WTC11 (cell line): ENCODE data around the gene RYR2.

Experiments
- CBFB ChIP-seq: sonication (generic); formaldehyde crosslinking; IDR thresholded peaks from 2 replicates; pipeline ENCODE4 v1.8.1; 2022; ENCODE audit warnings: mild to moderate bottlenecking, low read depth, missing genetic modification reagents
- CTCF ChIP-seq: fragments of 200-600 bp; IDR thresholded peaks from 2 replicates; pipeline ENCODE4 v1.8.0; 2022; ENCODE audit warnings: antibody characterized with exemption
- ELF4 ChIP-seq: sonication (generic); formaldehyde crosslinking; IDR thresholded peaks from 2 replicates; pipeline ENCODE4 v1.8.1; 2022; ENCODE audit warnings: low read depth, mild to moderate bottlenecking, moderate library complexity, missing genetic modification reagents
- FOXJ3 ChIP-seq: sonication (generic); formaldehyde crosslinking; IDR thresholded peaks from 2 replicates; pipeline ENCODE4 v1.9.0; 2021; ENCODE audit warnings: missing genetic modification reagents, mild to moderate bottlenecking, borderline replicate concordance
- FOXK1 ChIP-seq: sonication (generic); formaldehyde crosslinking; IDR thresholded peaks from 2 replicates; pipeline ENCODE4 v1.8.0; 2022; ENCODE audit warnings: mild to moderate bottlenecking, moderate library complexity, missing genetic modification reagents
- KAT7 ChIP-seq: sonication (generic); formaldehyde crosslinking; IDR thresholded peaks from 2 replicates; pipeline ENCODE4 v1.8.1; 2023; ENCODE audit warnings: missing genetic modification reagents, mild to moderate bottlenecking, borderline replicate concordance
- STAT6 ChIP-seq: sonication (generic); formaldehyde crosslinking; conservative IDR thresholded peaks from 2 replicates; pipeline ENCODE4 v1.8.1; 2023; ENCODE audit warnings: mild to moderate bottlenecking, low read depth, missing genetic modification reagents, moderate library complexity
- TP53 ChIP-seq: sonication (generic); formaldehyde crosslinking; IDR thresholded peaks from 2 replicates; pipeline ENCODE4 v1.8.1; 2023; ENCODE audit warnings: mild to moderate bottlenecking, missing genetic modification reagents
- ZNF121 ChIP-seq: sonication (generic); formaldehyde crosslinking; IDR thresholded peaks from 2 replicates; pipeline ENCODE4 v1.8.0; 2023; ENCODE audit warnings: missing genetic modification reagents
- TF ChIP-seq, protein P1 (sequence below): sonication (generic); formaldehyde crosslinking; IDR thresholded peaks from 2 replicates; pipeline ENCODE4 v1.8.0; 2023; ENCODE audit warnings: missing genetic modification reagents

DNA sequence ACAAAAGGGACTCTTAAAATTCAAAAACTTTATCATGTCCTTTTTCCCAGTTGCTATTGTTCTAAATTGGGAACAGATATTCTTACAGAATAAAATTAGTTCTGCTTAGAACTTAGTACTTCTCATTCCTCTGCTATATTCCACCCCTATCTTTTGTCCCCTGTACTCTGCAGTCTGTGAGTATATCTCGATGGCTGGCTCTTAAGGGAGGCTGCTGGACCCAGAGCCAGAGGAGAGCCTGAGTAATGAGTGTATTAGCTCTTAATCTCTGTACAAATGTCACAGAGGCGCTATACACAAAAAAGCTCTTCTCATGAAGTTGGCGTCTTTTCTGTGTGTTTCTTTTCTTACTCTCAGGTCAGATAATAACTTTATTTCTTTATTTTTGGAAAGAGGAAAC, 425.3 kb downstream of the RYR2 start:
- no peak for TF ChIP-seq TP53 (CRISPR knock-in tag)
- TF ChIP-seq CTCF: no peak
- TF ChIP-seq STAT6 (CRISPR knock-in tag): no peak
- TF ChIP-seq KAT7 (CRISPR knock-in tag): no peak
- TF ChIP-seq ZNF121 (CRISPR knock-in tag): no peak
- TF ChIP-seq, protein P1, sequence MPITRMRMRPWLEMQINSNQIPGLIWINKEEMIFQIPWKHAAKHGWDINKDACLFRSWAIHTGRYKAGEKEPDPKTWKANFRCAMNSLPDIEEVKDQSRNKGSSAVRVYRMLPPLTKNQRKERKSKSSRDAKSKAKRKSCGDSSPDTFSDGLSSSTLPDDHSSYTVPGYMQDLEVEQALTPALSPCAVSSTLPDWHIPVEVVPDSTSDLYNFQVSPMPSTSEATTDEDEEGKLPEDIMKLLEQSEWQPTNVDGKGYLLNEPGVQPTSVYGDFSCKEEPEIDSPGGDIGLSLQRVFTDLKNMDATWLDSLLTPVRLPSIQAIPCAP (CRISPR knock-in tag): no peak
- no peak for TF ChIP-seq CBFB (CRISPR knock-in tag)
- TF ChIP-seq FOXJ3: no peak
- no peak for TF ChIP-seq ELF4
- TF ChIP-seq FOXK1 (CRISPR knock-in tag): no peak
